Caco-2 (cell line): ENCODE data around the gene TNFSF18. TPM values are rescaled to one million over a fixed set of nuclear protein-coding genes. Genes with fewer than 3 reads are reported as not detected.

ENCODE experiments used
- BruUV-seq: library from RNA; stranded (reverse); fragments of 400-500 nt; replicated peaks from 2 replicates; lab custom pipeline; 2021; lab: Mats Ljungman, UMichigan
- CTCF ChIA-PET: fragments of 300-600 bp; sonication (Branson Sonifier 250); formaldehyde crosslinking; loops from one replicate; lab custom pipeline; 2022; ENCODE audit warnings: antibody characterized with exemption; lab: Charles Lee
- POLR2A ChIA-PET: fragments of 300-600 bp; sonication (Branson Sonifier 250); formaldehyde crosslinking; loops from one replicate; lab custom pipeline; 2022; ENCODE audit warnings: antibody characterized with exemption; lab: Charles Lee
- DNase-seq, 2 experiments: peaks; one replicate each; pipeline versions ENCODE4 v3.0.0 to v3.0.0-alpha.2; 2020 to 2022
- H3K27me3 ChIP-seq: replicated peaks from 2 replicates; pipeline ENCODE4 v1.6.0; 2011; ENCODE audit warnings: low read length; ENCODE audit not compliant: control insufficient read depth, insufficient read depth
- H3K36me3 ChIP-seq: 2 replicates; pipeline ENCODE4 v1.5.1; 2011; ENCODE audit warnings: low read length; ENCODE audit not compliant: control insufficient read depth, insufficient read depth
- H3K4me1 ChIP-seq: fragments of 250-450 bp; sonication (Bioruptor Pico); 2 replicates; pipeline ENCODE4 v1.5.1; 2020; ENCODE audit warnings: mild to moderate bottlenecking
- H3K4me3 ChIP-seq: 2 replicates; pipeline ENCODE4 v1.5.1; 2011; ENCODE audit warnings: low read depth, mild to moderate bottlenecking, control low read depth, low read length
- H3K9me3 ChIP-seq: fragments of 250-450 bp; sonication (Bioruptor Pico); 2 replicates; pipeline ENCODE4 v1.5.1; 2020; ENCODE audit warnings: mild to moderate bottlenecking, moderate library complexity
- H3K27ac Mint-ChIP-seq: one replicate; pipeline ENCODE4 v1.8.0; 2022; ENCODE audit warnings: mixed read lengths; ENCODE audit not compliant: unreplicated experiment
- H3K27me3 Mint-ChIP-seq: one replicate; pipeline ENCODE4 v1.8.0; 2022; ENCODE audit warnings: mixed read lengths; ENCODE audit not compliant: insufficient read depth, unreplicated experiment
- H3K36me3 Mint-ChIP-seq: one replicate; pipeline ENCODE4 v1.8.0; 2022; ENCODE audit warnings: mild to moderate bottlenecking, mixed read lengths; ENCODE audit not compliant: insufficient read depth, unreplicated experiment
- H3K4me1 Mint-ChIP-seq: one replicate; pipeline ENCODE4 v1.8.0; 2022; ENCODE audit warnings: low read depth, mixed read lengths; ENCODE audit not compliant: unreplicated experiment
- H3K4me3 Mint-ChIP-seq: one replicate; pipeline ENCODE4 v1.8.0; 2022; ENCODE audit warnings: mild to moderate bottlenecking, moderate library complexity, mixed read lengths; ENCODE audit not compliant: unreplicated experiment
- H3K9me3 Mint-ChIP-seq: one replicate; pipeline ENCODE4 v1.8.0; 2022; ENCODE audit warnings: mixed read lengths; ENCODE audit not compliant: unreplicated experiment
- intact Hi-C: fragments of 100-400 bp; cut with micrococcal nuclease; formaldehyde crosslinking; loops from one replicate; pipeline ENCODE4 v1.10.0; 2022; ENCODE audit not compliant: unreplicated experiment
- total RNA-seq: library from RNA; stranded (reverse); gene quantifications from 2 replicates; pipeline ENCODE4 v1.2.3, GENCODE V29; 2022
- TF ChIP-seq, protein P1 (sequence below), 2 experiments: fragments of 200-600 bp in 1 of 2; IDR thresholded peaks; 1 replicate in 1 of 2; 2 replicates in 1 of 2; pipeline versions ENCODE4 v1.5.1 to v1.8.0; 2011 to 2022; ENCODE audit warnings: antibody characterized with exemption in 1 of 2, control low read depth in 1 of 2, inconsistent platforms in 1 of 2, low read depth in 1 of 2, low read length in 1 of 2, mild to moderate bottlenecking in 1 of 2, moderate library complexity in 1 of 2; ENCODE audit not compliant: insufficient read depth in 1 of 2, severe bottlenecking in 1 of 2, unreplicated experiment in 1 of 2

Gene TNFSF18
- total RNA-seq, 1 experiment from 2014 or later: not detected

DNA sequence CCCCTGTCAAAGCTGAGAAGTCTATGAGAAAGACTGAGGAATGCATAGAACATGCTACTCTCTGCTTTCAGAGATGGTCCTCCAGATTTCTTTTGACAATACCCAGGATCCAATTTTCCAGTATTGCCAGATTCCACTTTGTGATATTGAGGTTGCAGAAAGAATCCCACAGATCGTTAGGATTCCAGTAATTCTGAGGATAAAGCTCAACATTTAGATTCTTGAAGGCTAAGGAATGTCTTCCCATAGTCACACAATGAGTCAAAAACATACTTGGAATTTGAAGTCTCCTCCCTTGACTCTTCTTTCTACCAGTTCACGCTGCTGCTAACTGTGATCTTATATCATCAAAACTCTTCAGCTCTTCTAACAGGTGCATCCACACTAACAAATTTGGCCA is 57.1 kb downstream of the TNFSF18 start:
- Mint-ChIP-seq H3K4me3 (no peak overlapping the region), H3K4me1 (peaks cover 9% of the 10 kb centered on the region), H3K27me3 (no peaks in the 10 kb centered on the region), H3K27ac (no peak overlapping the region), H3K36me3 (no peaks in the 10 kb centered on the region), H3K9me3 (peaks cover 38% of the 10 kb centered on the region)
- no peaks in the 10 kb centered on the region for H3K27me3 ChIP-seq
- POLR2A ChIA-PET: no interaction called here
- BruUV-seq: no TSS peak
- CTCF ChIA-PET: no interaction called here
- no peaks in the 10 kb centered on the region for H3K36me3 ChIP-seq
- H3K4me1 ChIP-seq: peaks cover 12% of the 10 kb centered on the region
- H3K4me3 ChIP-seq: no peak overlapping the region
- DNase-seq: no peak
- TF ChIP-seq, protein P1, sequence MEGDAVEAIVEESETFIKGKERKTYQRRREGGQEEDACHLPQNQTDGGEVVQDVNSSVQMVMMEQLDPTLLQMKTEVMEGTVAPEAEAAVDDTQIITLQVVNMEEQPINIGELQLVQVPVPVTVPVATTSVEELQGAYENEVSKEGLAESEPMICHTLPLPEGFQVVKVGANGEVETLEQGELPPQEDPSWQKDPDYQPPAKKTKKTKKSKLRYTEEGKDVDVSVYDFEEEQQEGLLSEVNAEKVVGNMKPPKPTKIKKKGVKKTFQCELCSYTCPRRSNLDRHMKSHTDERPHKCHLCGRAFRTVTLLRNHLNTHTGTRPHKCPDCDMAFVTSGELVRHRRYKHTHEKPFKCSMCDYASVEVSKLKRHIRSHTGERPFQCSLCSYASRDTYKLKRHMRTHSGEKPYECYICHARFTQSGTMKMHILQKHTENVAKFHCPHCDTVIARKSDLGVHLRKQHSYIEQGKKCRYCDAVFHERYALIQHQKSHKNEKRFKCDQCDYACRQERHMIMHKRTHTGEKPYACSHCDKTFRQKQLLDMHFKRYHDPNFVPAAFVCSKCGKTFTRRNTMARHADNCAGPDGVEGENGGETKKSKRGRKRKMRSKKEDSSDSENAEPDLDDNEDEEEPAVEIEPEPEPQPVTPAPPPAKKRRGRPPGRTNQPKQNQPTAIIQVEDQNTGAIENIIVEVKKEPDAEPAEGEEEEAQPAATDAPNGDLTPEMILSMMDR (IDR thresholded peaks at IDR 0.05; ENCODE audit: insufficient read depth in 1 of 2, low read depth in 1 of 2, low read length in 1 of 2, severe bottlenecking in 1 of 2, unreplicated experiment in 1 of 2): no peak
- intact Hi-C loops: no loop called here
- peaks cover 5% of the 10 kb centered on the region for H3K9me3 ChIP-seq

DNA sequence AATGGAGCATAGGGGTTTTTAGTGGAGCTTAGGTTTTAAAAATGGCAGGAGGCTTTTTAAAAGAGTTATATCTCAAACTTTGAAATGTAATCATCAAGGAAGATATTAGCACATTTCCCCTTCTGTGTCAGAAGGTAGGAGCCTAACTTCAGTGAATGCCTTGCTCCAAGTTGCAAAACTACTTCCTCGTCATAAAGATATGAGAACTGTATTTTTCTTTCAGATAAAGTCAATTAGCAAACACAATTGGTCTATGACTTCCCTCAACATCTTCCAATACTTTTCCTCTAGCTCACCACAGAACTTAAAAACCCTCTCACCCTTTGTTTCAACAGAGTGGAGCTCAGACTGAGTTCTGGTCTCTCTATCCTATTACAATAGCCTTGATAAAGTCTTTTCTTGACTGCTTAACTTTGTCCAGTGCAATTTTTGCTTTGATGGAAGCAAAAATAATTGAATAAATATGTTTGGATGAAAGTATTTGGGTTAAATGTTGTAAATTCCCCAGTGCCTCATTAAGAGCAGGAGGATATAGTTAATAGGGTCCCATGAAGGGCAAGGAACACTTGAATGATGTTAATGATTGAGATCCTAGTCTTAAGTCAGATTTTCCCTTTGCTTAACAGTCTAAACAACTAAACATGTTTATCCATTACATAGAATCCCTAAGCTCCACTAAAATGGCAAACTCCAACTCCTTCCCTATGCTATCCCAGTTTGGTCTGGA is 58.9 kb downstream of the TNFSF18 start:
- intact Hi-C loops: no loop called here
- ChIA-PET POLR2A (interaction anchor here (0.5 kb wide), 1 partner anchor 107 kb away, joined by 6 read pairs; no protein-coding TSS in a partner anchor), CTCF (no interaction called here)
- H3K36me3 ChIP-seq: no peaks in the 10 kb centered on the region
- no peak overlapping the region for H3K4me3 Mint-ChIP-seq
- no peak overlapping the region for H3K4me3 ChIP-seq
- DNase-seq: no peak
- no peaks in the 10 kb centered on the region for H3K27me3 Mint-ChIP-seq
- H3K36me3 Mint-ChIP-seq: no peaks in the 10 kb centered on the region
- BruUV-seq: no TSS peak
- H3K4me1 ChIP-seq: peaks cover 12% of the 10 kb centered on the region
- TF ChIP-seq, protein P1 (IDR thresholded peaks at IDR 0.05; ENCODE audit: insufficient read depth in 1 of 2, low read depth in 1 of 2, low read length in 1 of 2, severe bottlenecking in 1 of 2, unreplicated experiment in 1 of 2): no peak
- H3K4me1 Mint-ChIP-seq: peaks cover 9% of the 10 kb centered on the region
- H3K9me3 ChIP-seq: peaks cover 2% of the 10 kb centered on the region
- no peak overlapping the region for H3K27ac Mint-ChIP-seq
- H3K27me3 ChIP-seq: no peaks in the 10 kb centered on the region
- peaks cover 24% of the 10 kb centered on the region for H3K9me3 Mint-ChIP-seq

DNA sequence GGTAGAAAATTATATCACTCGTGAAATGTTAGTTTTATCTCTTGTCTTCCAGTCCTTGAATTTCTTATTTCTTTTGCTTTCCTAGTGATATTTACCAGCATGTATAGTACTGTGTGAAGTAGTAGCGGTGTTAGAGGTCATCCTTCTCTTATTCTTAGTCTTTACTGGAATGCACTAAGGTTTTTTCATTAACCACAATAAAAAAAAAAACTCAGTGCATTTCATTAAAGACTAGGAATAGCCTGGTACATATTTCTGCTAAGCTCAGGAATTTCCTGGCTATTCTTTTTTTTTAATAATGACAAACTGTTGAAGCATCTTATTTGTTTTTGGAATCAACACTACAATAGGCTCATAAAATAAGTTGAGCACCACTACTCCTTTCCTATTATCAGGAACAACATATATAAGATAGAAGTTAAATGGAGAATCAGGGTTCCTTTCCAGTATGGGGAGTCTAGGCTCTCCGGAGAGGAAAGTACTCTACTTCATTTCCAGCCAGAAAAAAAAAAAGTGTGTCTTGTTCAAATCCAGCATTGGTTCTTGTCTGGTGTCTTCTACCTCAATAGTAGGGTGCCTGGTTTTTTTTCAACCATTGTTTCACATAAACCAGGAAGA is 60.0 kb downstream of the TNFSF18 start:
- H3K4me1 Mint-ChIP-seq: peaks cover 9% of the 10 kb centered on the region
- Histone ChIP-seq H3K4me3 (no peak overlapping the region), H3K36me3 (no peaks in the 10 kb centered on the region), H3K27me3 (no peaks in the 10 kb centered on the region), H3K4me1 (peaks cover 12% of the 10 kb centered on the region), H3K9me3 (no peaks in the 10 kb centered on the region; the same call in 1 of the 2 replicates)
- intact Hi-C loops: no loop called here
- no peaks in the 10 kb centered on the region for H3K36me3 Mint-ChIP-seq
- no TSS peak for BruUV-seq
- no peaks in the 10 kb centered on the region for H3K27me3 Mint-ChIP-seq
- ChIA-PET CTCF (no interaction called here), POLR2A (no interaction called here)
- no peak for DNase-seq
- peaks cover 18% of the 10 kb centered on the region for H3K9me3 Mint-ChIP-seq
- no peak overlapping the region for H3K4me3 Mint-ChIP-seq
- H3K27ac Mint-ChIP-seq: no peak overlapping the region
- TF ChIP-seq, protein P1 (IDR thresholded peaks at IDR 0.05; ENCODE audit: insufficient read depth in 1 of 2, low read depth in 1 of 2, low read length in 1 of 2, severe bottlenecking in 1 of 2, unreplicated experiment in 1 of 2): no peak

Other genes with a start within 250 kb of the TNFSF18 start
- 1.3 and 1.7 TPM in 2 replicates for gene TNFSF4, start 156.4 kb upstream of the TNFSF18 start, total RNA-seq